GM12875 (cell line): ENCODE data around the gene PXDN.

Source experiments
- H3K4me3 ChIP-seq: one replicate; pipeline ENCODE4 v1.5.1; 2011; ENCODE audit warnings: low read depth, low read length, control low read depth
- TF ChIP-seq, protein P1 (sequence below): IDR thresholded peaks from 2 replicates; pipeline ENCODE4 v1.5.1; 2011; ENCODE audit warnings: low read depth, mild to moderate bottlenecking, control low read depth, inconsistent platforms, low read length, moderate library complexity, borderline replicate concordance; ENCODE audit not compliant: insufficient read depth

The PXDN gene

DNA sequence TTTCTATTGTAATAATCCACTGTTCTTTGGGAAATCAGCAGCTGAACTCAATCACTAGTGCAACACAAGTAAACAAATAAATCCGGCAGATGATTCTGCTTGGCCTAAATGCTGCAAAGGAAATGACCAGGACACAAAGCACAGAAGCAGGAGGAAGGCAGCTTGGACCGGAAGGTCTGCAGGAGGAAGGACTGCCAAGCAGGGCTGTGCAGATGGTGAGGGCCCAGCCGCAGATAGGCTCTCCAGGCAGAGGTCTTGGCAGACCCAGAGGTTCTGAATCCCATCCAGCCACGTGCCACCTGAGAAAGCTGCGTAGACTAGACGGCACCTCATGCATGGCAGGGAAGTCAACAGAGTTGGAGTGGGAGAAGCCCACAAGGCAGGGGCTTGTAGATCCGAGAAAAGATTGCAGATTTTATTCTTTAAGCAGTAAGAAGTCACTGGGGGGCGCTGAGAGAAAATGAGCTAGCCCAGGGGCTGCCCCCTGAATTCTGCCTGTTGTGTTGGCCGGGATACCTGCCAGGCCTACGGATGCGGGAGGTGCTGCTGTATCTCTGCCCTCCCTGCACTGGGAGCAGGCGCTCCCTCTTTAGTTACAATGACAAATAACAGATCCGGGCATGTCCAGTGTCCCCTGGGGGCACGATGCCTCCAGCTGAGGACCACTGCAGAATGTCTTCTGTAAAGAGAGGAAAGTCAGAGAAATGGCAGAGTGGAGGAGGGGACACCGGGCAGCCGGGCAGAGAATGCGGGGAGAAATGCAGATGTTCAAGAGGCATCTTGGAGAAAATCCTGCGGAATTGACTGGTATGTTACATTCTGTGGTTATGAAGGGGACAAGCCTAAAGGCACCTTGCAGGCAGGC is 153.5 kb downstream of the PXDN start:
- H3K4me3 ChIP-seq: no peak overlapping the region
- TF ChIP-seq, protein P1, sequence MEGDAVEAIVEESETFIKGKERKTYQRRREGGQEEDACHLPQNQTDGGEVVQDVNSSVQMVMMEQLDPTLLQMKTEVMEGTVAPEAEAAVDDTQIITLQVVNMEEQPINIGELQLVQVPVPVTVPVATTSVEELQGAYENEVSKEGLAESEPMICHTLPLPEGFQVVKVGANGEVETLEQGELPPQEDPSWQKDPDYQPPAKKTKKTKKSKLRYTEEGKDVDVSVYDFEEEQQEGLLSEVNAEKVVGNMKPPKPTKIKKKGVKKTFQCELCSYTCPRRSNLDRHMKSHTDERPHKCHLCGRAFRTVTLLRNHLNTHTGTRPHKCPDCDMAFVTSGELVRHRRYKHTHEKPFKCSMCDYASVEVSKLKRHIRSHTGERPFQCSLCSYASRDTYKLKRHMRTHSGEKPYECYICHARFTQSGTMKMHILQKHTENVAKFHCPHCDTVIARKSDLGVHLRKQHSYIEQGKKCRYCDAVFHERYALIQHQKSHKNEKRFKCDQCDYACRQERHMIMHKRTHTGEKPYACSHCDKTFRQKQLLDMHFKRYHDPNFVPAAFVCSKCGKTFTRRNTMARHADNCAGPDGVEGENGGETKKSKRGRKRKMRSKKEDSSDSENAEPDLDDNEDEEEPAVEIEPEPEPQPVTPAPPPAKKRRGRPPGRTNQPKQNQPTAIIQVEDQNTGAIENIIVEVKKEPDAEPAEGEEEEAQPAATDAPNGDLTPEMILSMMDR: no peak

DNA sequence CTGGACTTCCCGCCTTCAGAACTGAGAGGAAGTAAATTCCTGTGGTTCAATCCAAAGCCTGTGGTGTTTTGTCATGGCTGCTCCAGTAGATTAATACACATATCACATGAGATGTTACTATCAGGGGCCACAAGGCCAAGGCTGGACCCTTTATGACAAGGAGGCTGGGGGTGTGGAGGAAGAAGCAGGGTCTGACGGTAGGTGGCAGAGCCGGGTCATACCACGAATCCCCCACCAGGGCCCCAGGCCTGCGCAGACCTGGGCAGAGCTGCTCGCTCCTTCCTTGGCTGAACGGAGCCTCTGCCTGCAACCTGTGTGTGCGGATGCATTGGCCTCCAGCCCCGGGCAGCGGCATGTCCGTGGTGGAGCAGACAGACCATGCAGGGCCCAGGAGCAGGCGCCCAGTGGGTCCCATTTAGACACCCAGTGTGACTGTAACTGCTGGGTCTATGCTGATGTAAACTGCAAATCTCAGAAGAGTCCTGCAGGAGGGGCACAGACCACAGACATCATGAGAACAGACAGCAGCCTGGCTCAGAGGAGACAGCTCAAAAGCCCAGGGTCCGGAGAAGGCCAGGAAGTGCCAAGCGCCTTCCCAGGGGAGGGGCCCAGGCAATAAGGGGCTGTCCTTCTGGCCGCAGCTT is 155.2 kb downstream of the PXDN start:
- TF ChIP-seq, protein P1: no peak
- H3K4me3 ChIP-seq: no peak overlapping the region

- TF ChIP-seq, protein P1: no peak
- no peak overlapping the region for H3K4me3 ChIP-seq
Observed at GRCh38 chr2:1588051-1588977, 156.0 kb downstream of the PXDN start.

DNA sequence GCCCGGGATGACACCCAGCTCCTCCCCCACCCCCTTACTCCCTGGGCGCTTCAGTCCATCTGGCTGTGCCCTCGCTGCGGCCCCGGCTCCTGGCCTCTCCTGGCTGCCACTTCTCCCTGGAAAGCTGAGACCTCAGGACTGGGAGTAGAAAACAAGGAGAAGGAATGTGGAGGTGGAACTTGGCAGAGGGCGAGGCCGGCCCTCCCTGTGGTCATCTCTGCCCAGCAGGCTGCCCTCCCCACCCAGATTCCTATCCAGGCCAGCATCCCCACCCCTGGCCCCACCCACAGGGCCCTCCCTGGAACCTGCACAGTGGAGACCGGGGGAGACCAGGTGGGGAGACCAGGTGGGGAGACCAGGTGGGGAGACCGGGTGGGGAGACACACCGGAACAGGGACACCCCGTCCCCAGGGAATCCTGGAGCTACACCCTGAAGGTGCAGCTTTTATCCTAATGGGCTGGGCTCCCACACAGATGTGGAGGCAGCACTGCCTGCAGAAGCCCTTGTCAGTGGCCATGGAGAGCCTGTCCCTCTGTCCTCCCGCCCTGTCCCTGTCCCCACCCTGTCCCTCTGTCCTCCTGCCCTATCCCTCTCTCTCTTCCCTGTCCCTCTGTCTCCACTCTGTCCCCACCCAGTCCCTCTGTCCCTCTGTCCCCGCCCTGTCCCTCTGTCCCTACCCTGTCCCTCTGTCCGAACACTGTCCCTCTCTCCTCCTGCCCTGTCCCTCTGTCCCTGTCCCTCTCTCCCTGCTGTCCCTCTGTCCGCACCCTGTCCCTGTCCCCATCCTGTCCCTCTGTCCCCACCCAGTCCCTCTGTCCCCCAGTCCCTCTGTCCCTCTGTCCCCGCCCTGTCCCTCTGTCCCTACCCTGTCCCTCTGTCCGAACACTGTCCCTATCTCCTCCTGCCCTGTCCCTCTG is 157.1 kb downstream of the PXDN start:
- TF ChIP-seq, protein P1: no peak
- no peak overlapping the region for H3K4me3 ChIP-seq

GRCh38 chr2:1586251-1586922 is 157.9 kb downstream of the PXDN start:
- TF ChIP-seq, protein P1: no peak
- H3K4me3 ChIP-seq: no peak overlapping the region

GRCh38 chr2:1585635-1586034 is 158.7 kb downstream of the PXDN start:
- TF ChIP-seq, protein P1: no peak
- no peak overlapping the region for H3K4me3 ChIP-seq
